MV-4-11 (cell line): Measurements from ENCODE around the gene CPXM1.
"Not testable (repeated sequence)": the region's sequence is repeated elsewhere in the genome, so short reads cannot be mapped to it uniquely, and the experiment has no call there.

ENCODE experiments used
- DNase-seq: peaks from one replicate; lab custom pipeline; 2025; lab: John Stamatoyannopoulos, UW

The CPXM1 gene

GRCh38 chr20:2800521-2801285 is at the start of gene CPXM1:
TSS of gene CPXM1 (minus strand) at chr20:2800627. CDS start at chr20:2800572, 55 bp downstream.
- DNase-seq = peak; percentile 95

DNA sequence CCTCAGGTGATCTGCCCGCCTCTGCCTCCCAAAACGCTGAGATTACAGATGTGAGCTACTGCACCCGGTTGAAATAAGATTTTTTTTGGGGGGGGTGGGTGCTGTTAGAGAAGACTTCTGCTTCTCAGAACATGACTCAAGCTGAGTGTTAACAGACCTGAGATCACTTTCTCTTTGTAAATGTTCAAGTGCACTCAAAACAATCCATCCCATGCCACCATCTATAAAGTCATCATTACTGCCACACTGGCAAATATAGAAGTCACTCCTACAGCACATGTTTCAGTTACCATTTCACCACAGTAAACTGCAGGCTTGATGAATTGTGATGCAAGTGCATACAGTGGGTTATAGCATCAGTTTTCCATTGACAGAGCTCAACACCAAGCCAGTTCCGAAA is 49.1 kb upstream of the CPXM1 start:
- DNase-seq = no peak

- DNase-seq = no peak
Observed at GRCh38 chr20:2847802-2848201, 47.4 kb upstream of the CPXM1 start.

DNA sequence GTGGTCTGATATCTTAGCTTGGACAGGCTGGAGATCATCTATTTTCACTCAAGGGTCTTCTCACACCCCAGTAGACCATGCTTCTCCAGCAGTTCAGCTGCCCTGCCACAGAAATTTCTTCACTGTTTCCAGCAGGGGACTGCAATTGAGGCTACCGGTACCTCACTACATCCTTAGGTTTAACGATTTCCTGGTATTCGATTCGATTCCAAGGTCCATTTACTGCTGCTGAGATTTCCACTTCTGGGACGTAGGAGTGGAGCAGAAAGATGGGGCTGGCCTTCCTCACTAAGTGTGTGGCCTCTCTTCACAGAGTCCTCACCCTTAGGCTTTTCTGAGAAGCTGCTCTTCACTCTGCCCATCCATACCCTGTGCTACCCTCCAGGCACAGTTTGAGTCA is 46.3 kb upstream of the CPXM1 start:
- DNase-seq = no peak

DNA sequence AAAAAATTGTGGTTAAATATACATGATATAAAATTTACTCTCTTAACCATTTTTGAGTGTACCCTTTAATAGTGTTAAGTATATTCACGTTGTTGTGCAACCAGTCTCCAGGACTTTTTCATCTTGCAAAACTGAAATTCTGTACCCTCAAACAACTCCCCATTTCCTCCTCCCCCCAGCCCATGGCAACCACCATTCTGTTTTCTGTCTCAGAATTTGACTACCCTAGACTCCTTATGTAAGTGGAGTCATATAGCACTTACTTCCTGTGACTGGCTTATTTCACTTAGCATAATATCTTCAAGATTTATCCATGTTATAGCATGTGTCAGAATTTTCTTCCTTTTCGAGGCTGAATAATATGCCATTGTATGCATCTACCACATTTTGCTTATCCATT is 45.2 kb upstream of the CPXM1 start:
- peak; percentile 18 for DNase-seq

DNA sequence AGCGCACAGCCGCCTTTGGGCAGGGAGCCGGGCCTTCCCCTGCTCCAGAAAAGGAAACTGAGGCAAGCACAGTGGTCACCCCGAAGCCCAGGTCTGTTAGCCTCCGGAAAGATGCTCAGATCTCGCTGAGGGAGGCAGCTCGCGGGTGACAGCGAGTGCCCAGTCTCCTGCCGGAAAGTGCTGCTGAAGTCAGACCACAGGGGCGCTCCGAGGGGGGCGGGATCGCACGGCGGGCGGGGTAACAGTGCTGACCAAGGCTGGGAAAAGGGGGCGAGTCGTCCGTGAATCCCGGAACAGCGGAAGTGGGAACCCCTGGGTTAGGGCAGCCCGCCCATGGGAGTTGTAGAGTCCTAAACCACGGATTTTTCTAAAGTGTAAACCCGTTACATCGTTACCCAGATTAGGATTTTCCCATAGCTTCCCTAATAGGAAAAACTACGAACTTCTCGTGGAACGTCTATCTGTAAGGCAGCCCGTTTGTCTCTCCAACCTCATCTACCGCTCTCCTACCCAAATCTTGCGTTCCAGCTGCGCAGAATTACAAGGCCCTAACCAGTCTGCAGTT is 40.6 kb upstream of the CPXM1 start:
- no peak for DNase-seq

DNA sequence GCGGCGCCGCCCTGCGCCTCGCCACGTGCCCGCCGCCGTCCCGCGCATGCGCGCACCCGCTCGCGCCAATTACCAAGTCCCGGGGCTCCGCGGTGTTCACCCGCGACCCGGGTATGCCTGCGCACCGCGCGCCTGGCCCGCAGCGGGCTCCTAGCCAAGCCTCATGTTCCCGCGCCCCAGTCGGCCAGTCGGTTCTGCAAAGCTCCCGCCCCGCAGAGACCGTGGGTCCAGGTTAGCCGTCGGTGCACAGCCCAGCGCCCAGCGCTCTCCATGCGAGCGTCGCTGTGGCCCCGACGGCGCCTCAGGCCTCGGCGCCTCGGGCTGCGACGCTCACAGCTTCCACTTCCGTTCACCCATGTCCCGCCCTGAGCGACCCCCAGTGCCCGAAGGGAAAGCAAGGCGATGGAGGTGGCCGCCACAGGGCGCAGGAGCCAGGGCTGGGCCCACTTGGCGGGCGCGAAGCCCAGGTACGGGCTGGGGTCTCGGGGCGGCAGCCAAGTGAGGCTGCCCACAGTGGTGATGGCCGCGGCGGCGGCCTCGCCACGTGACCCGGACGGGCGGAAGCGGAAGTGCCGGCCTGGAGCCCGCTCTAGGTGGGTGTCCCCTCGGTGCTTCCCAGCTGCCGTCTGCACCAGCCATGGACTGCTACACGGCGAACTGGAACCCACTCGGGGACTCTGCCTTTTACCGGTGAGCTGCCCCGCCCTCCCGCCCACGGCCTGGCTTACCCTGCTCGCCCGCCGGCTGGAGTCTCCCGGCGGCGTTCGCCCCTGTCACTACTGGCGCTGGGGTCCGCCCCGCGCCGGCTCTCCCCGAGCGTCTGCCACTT is 39.9 kb upstream of the CPXM1 start, which contains the start of the genes PCED1A and VPS16:
PCED1A (minus strand) TSS at position 518 of the 829 bp plus-strand sequence. CDS start 743 bp downstream, outside the sequence.
VPS16 (plus strand) TSS at position 608 of the 829 bp plus-strand sequence; CDS start at position 638, 30 bp downstream.
- DNase-seq = peak; percentile 72

DNA sequence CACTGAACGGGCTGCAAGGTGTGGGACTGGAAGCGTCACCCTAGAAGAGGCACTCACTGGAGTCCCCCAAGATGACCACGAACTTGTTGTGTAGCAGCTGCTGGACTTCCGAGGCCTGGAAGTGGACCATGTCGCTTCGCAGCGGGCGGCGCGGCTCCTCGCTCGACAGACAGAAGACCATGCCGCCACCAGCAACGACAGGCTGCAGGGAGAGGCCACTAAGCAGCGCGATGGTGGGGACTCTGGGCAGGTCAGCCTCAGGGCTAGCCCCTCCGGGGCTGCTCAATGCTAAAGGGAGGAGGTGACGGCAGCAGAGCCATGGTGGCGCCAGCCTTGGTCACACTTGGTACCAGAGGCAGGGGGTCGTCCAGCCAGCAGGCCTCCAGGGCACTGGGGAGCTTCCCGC is 39.3 kb upstream of the CPXM1 start:
- DNase-seq = no peak

- DNase-seq = no peak
Observed at GRCh38 chr20:2838847-2839671, 38.6 kb upstream of the CPXM1 start.

GRCh38 chr20:2838170-2838797 is 37.9 kb upstream of the CPXM1 start:
- no peak for DNase-seq

DNA sequence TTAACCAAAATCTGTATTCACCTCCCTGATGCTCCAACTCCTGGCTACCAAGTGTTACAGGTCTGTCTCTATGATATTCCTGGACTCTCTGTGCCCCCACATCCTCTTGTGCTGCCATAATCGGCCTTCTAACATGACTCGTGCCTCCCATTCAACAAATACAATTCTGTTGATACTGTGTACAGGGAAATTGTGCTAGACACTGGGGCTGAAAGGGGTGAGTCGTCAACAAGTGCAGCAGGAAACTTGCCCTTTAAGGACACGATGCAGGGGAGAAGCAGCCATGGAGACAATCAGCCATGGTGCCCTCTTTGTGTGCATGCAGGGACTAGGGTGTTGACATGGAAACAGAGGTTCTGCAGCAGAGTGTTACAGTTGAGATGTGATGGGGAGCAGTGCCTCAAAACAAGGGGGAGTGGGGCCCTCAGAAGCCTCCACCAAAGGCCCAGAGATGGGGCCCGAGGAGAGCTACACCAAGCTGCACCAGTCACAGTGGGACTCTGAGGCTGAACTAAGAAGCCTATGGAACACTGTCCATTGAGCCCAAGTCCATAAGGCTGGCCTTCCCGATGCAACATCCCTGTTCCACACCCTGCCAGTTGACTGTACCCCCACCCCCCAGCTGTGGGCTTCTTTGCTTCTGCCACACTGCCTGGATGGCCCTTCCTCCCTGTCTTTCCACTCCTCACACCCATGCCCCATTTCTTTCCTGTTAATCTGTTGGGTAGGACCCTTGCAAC is 37.0 kb upstream of the CPXM1 start:
- no peak for DNase-seq

DNA sequence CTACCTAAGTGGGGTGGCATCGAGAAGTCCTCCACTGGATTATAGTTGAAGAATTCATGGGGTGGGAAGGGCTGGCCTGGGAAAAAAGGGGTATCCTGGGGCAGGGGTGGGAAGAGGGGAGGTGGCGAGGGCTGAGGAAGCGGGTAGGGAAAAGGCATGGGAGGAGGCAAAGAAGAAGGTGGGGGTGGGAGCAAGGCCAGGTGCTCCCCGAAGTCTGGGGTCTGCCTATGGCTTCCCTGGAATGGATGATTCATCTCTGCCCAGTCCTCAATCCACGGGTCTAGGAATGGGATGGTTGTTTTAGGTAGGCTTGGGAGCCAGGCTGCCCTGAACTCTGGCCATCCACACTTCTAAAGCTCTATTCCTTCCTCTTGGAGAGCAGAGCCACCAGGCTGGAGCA is 35.6 kb upstream of the CPXM1 start:
- DNase-seq = no peak

DNA sequence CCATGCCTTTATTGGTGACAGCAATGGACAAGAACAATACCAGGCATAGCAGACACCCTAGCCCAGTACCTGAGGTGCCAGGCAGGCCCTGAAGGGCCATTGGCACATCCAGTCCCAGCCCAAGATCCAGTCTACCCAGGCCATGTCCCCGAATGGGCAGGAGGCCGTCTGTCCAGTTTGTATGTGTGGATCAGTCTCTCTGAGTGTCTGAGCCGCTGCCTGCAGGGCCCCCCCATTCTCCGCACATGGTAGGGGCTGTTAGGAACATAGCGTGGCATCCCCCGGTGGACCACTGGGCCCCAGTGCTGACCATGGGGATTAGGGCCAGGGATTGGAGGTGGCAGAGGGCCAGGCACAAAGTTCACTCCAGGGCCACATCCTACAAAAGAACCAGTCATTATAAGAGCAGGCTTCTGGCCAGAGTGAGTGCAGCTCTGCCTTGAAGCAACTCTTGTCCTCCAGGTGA is 34.9 kb upstream of the CPXM1 start:
- no peak for DNase-seq

GRCh38 chr20:2834401-2835110 is 34.1 kb upstream of the CPXM1 start:
- peak; percentile 67 for DNase-seq

GRCh38 chr20:2833761-2834160 is 33.3 kb upstream of the CPXM1 start:
- peak; percentile 40 for DNase-seq

DNA sequence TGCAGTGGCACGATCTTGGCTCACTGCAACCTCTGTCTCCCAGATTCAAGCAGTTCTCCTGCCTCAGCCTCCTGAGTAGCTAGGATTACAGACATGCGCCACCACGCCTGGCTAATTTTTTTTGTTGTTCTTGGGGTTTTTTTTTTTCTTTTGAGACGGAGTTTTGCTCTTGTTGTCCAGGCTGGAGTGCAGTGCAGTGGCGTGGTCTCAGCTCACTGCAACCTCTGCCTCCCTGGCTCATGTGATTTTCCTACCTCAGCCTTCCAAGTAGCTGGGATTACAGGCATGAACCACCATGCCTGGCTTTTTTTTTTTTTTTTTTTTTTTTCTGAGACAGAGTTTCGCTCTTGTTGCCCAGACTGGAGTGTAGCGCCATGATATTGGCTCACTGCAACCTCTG is 30.8 kb upstream of the CPXM1 start:
- not testable (repeated sequence) for DNase-seq

DNA sequence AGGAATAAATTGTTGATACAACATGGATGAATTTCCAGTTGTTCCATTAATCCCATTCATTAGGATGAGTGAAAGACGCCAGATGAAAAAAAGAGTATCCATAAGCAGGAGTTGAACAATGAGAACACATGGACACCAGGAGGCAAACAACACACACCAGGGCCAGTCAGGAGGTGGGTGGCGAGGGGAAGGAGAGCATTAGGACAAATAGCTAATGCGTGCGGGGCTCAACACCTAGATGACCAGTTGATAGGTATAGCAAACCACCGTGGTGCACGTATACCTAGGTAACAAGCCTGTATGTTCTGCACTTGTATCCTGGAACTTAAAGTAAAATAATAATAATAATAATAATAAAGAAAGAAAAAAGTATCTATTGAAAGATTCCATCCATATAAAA is 28.9 kb upstream of the CPXM1 start:
- no peak for DNase-seq

DNA sequence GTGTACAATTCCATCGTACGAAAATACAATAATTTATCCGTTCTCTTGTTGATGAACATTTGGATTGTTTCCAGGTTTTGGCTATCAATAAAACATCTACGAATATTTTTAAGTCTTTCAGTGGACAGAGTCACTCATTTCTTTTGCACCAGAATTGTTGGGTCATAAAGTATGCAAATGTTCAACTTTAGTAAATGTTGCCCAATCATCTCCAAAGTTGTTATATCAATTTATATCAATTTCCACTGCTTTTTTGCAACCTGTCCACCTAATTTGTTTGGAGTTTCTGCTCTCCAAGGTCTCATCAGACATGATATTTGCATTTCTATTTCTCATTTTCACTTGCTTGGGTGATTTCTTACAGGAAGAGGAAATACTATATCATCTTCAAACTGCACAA is 26.2 kb upstream of the CPXM1 start:
- no peak for DNase-seq

- no peak for DNase-seq
Observed at GRCh38 chr20:2825761-2826160, 25.3 kb upstream of the CPXM1 start.

- no peak for DNase-seq
Observed at GRCh38 chr20:2822073-2822472, 21.6 kb upstream of the CPXM1 start.
